Central memory CD4-positive, alpha-beta T cell (primary cell): ENCODE measurements around the gene PYHIN1.

Experiments
- DNase-seq: peaks from one replicate; pipeline ENCODE4 v3.0.0; 2022

PYHIN1 gene

GRCh38 chr1:159015440-159015909 lies 84.1 kb downstream of the PYHIN1 start:
- DNase-seq, result peak; percentile 62

DNA sequence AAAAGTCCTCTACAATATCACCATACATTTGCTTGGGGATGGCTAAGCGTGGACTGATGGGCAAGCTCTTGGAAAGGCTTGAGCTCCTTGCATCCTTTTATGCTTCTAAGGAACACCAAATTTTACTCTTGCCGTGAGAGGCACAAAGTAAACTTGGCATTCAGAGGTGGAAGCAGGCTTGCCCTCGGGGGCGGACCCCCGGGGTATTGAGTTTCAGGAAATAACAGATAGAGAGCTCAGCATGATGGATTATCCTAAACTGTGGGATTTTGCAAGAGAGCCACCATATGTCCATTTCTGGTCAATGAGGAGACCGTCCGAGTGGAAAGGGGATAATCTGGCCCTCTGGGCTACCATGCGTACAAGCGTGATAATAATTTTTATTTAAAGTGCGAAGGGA lies 92.4 kb downstream of the PYHIN1 start:
- DNase-seq, result no peak

DNA sequence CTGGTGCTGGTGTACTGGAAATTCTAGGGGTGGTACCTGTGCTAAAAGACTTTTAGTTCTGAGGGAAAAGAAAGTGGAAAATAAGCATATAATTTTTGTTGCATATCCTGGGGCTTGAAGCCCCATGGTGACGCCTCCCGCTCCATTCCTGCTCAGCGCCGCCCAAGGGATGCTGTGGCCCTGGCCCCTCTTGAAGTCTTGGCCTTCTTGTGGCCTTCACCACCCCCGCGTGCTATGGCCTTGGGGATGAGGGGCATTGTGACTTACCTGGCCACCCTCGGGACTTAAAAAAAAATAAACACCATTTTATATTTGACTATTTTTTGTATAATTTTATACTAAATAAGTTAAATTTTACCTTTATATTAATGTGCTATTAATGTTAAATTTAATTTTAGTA lies 93.7 kb downstream of the PYHIN1 start:
- DNase-seq, result no peak
